Liver (tissue), 9 donors: ENCODE measurements around the gene TMEM114. TPM values are rescaled to one million over a fixed set of nuclear protein-coding genes. Genes with fewer than 3 reads are reported as not detected.
A peak's percentile ranks its signal among the peaks of the same experiment; 100 is the strongest.

Experiments used
- DNase-seq: peaks from one replicate; pipeline ENCODE4 v3.0.0-alpha.2; 2017; ENCODE audit warnings: low spot score
- H3K27ac ChIP-seq, 2 donors: one replicate each; pipeline ENCODE4 v1.7.0; 2013; ENCODE audit warnings: inconsistent platforms in 2 of 2, low read length in 2 of 2, control low read depth in 1 of 2, low read depth in 1 of 2, mild to moderate bottlenecking in 1 of 2
- H3K27me3 ChIP-seq, 4 donors: one replicate each; pipeline versions ENCODE4 v1.6.1 to v1.7.0; 2013; ENCODE audit warnings: low read length in 3 of 4, inconsistent platforms in 1 of 4, mild to moderate bottlenecking in 1 of 4, moderate library complexity in 1 of 4; ENCODE audit not compliant: control insufficient read depth in 4 of 4, insufficient read depth in 4 of 4
- H3K36me3 ChIP-seq, 4 donors: one replicate each; pipeline versions ENCODE4 v1.6.1 to v1.7.0; 2013; ENCODE audit warnings: low read length in 3 of 4, mild to moderate bottlenecking in 3 of 4, low read depth in 1 of 4, moderate library complexity in 1 of 4; ENCODE audit not compliant: control insufficient read depth in 4 of 4, insufficient read depth in 3 of 4
- H3K4me1 ChIP-seq, 4 donors: one replicate each; pipeline versions ENCODE4 v1.6.1 to v1.7.0; 2013; ENCODE audit warnings: low read length in 3 of 4, mild to moderate bottlenecking in 3 of 4, moderate library complexity in 1 of 4; ENCODE audit not compliant: control insufficient read depth in 4 of 4, insufficient read depth in 4 of 4
- H3K4me3 ChIP-seq, 3 donors: one replicate each; pipeline versions ENCODE4 v1.6.1 to v1.7.0; 2013; ENCODE audit warnings: low read length in 3 of 3, control low read depth in 1 of 3, low read depth in 1 of 3, mild to moderate bottlenecking in 1 of 3
- H3K9ac ChIP-seq, 2 donors: one replicate each; pipeline ENCODE4 v1.7.0; 2013; ENCODE audit warnings: low read length in 2 of 2, mild to moderate bottlenecking in 2 of 2, moderate library complexity in 2 of 2, control low read depth in 1 of 2, low read depth in 1 of 2
- H3K9me3 ChIP-seq, 4 donors: one replicate each; pipeline versions ENCODE4 v1.6.1 to v1.7.0; 2013; ENCODE audit warnings: low read length in 3 of 4; ENCODE audit not compliant: control insufficient read depth in 4 of 4
- ATF3 ChIP-seq: IDR thresholded peaks from 2 replicates; pipeline ENCODE4 v1.6.1; 2016; ENCODE audit warnings: antibody characterized with exemption
- CTCF ChIP-seq: fragments of 150-350 bp; IDR thresholded peaks from 2 replicates; pipeline ENCODE4 v1.5.1; 2017; ENCODE audit warnings: improper control_type of control experiment, low read depth, low read length; ENCODE audit not compliant: missing input control
- EGR1 ChIP-seq, 2 donors: IDR thresholded peaks; 2 replicates each; pipeline ENCODE4 v1.6.1; 2016 to 2018; ENCODE audit warnings: antibody characterized with exemption in 2 of 2, low read depth in 2 of 2
- FOXA1 ChIP-seq: IDR thresholded peaks from 2 replicates; pipeline ENCODE4 v1.6.1; 2016; ENCODE audit warnings: antibody characterized with exemption
- FOXA2 ChIP-seq: IDR thresholded peaks from 2 replicates; pipeline ENCODE4 v1.6.1; 2016; ENCODE audit warnings: antibody characterized with exemption
- GABPA ChIP-seq, 2 donors: IDR thresholded peaks in 1 of 2; conservative IDR thresholded peaks in 1 of 2; 2 replicates each; pipeline ENCODE4 v1.6.1; 2016; ENCODE audit warnings: antibody characterized with exemption in 2 of 2, mild to moderate bottlenecking in 1 of 2, moderate library complexity in 1 of 2
- HNF4A ChIP-seq, 2 donors: conservative IDR thresholded peaks; 2 replicates each; pipeline ENCODE4 v1.6.1; 2016; ENCODE audit warnings: antibody characterized with exemption in 2 of 2, mild to moderate bottlenecking in 2 of 2
- HNF4G ChIP-seq: IDR thresholded peaks from 2 replicates; pipeline ENCODE4 v1.6.1; 2016; ENCODE audit warnings: antibody characterized with exemption
- JUND ChIP-seq, 2 donors: IDR thresholded peaks; 2 replicates each; pipeline ENCODE4 v1.6.1; 2016; ENCODE audit warnings: antibody characterized with exemption in 2 of 2
- MAX ChIP-seq: IDR thresholded peaks from 2 replicates; pipeline ENCODE4 v1.6.1; 2016; ENCODE audit warnings: antibody characterized with exemption
- NR2F2 ChIP-seq: IDR thresholded peaks from 2 replicates; pipeline ENCODE4 v1.6.1; 2016; ENCODE audit warnings: antibody characterized with exemption
- RAD21 ChIP-seq, 2 donors: IDR thresholded peaks; 2 replicates each; pipeline ENCODE4 v1.6.1; 2016; ENCODE audit warnings: antibody characterized with exemption in 2 of 2, mild to moderate bottlenecking in 2 of 2
- REST ChIP-seq: IDR thresholded peaks from 2 replicates; pipeline ENCODE4 v1.6.1; 2016; ENCODE audit warnings: antibody characterized with exemption, mild to moderate bottlenecking
- RXRA ChIP-seq, 2 donors: IDR thresholded peaks; 2 replicates each; pipeline ENCODE4 v1.6.1; 2017 to 2018; ENCODE audit warnings: antibody characterized with exemption in 2 of 2, mild to moderate bottlenecking in 1 of 2
- SP1 ChIP-seq: IDR thresholded peaks from 2 replicates; pipeline ENCODE4 v1.6.1; 2018; ENCODE audit warnings: antibody characterized with exemption, mild to moderate bottlenecking
- TAF1 ChIP-seq: conservative IDR thresholded peaks from 2 replicates; pipeline ENCODE4 v1.6.1; 2016; ENCODE audit warnings: antibody characterized with exemption, mild to moderate bottlenecking
- YY1 ChIP-seq: IDR thresholded peaks from 2 replicates; pipeline ENCODE4 v1.6.1; 2016; ENCODE audit warnings: antibody characterized with exemption, mild to moderate bottlenecking
- ZBTB33 ChIP-seq: IDR thresholded peaks from 2 replicates; pipeline ENCODE4 v1.6.1; 2016; ENCODE audit warnings: antibody characterized with exemption
- WGBS: extraction: QIAGEN DNeasy Blood & Tissue Kit; methylation state at CpG from one replicate; pipeline ENCODE4 v1.1.7; 2013; 5-methylcytosine and 5-hydroxymethylcytosine counted together
- polyA plus RNA-seq, 2 donors: library from polyadenylated mRNA; stranded (reverse) in 1 of 2; unstranded in 1 of 2; fragments of 200-250 nt in 1 of 2; fragments of >200 nt in 1 of 2; fragmentation: Nextera tagmentation in 1 of 2; extraction: Ambion mirVana in 1 of 2; gene quantifications; one replicate each; pipeline versions ENCODE4 v1.2.1 to v1.2.3, GENCODE V29; 2013 to 2015
- total RNA-seq, 2 donors: library from RNA; depleted of rRNA; stranded (reverse); fragments of >200 nt; gene quantifications; one replicate each; pipeline ENCODE4 v1.2.3, GENCODE V29; 2014
- donor health status: healthy.
- donor health status: healthy.
- donor health status: healthy.
- donor health status: healthy.
- donor health status: healthy.

Gene TMEM114
- total and polyA plus RNA-seq, 4 donors: not detected

- TF ChIP-seq ATF3 (no peak), RAD21 (IDR thresholded peaks at IDR 0.05) (no peak)
Measured at GRCh38 chr16:8554022-8554421, 36.3 kb downstream of the TMEM114 start (continued).

- no peak overlapping the region for H3K9ac ChIP-seq
- peaks cover 4 to 42% (median 31%) of the 10 kb centered on the region in 4 donors for H3K4me1 ChIP-seq
- DNase-seq: no peak
- no peaks in the 10 kb centered on the region for H3K36me3 ChIP-seq
- H3K27me3 ChIP-seq: peaks cover 0 to 2% (median 0%) of the 10 kb centered on the region in 4 donors
- TF ChIP-seq RAD21 (IDR thresholded peaks at IDR 0.05) (peak in 1 of 2 donors; percentile 30), JUND (IDR thresholded peaks at IDR 0.05) (peak; percentile 21 to 45), RXRA (IDR thresholded peaks at IDR 0.05) (peak; percentile 44 to 69), FOXA2 (no peak), FOXA1 (no peak), NR2F2 (no peak), SP1 (peak; percentile 83), MAX (peak; percentile 23), HNF4G (peak; percentile 32), HNF4A (conservative IDR thresholded peaks at IDR 0.05) (peak; percentile 71 to 78), ZBTB33 (peak; percentile 18), YY1 (peak; percentile 63), TAF1 (no peak), CTCF (no peak), REST (no peak), ATF3 (peak; percentile 53), GABPA (IDR thresholded peaks at IDR 0.05 in 1 of 2, conservative IDR thresholded peaks at IDR 0.05 in 1 of 2) (no peak), EGR1 (IDR thresholded peaks at IDR 0.05; ENCODE audit: low read depth in 2 of 2) (no peak)
- no peak overlapping the region for H3K4me3 ChIP-seq
- whole genome bisulfite sequencing: 52% methylated on average over 11 of the region's 11 CpGs
- no peak overlapping the region for H3K27ac ChIP-seq
- H3K9me3 ChIP-seq: no peaks in the 10 kb centered on the region
Measured at GRCh38 chr16:8552487-8553221, 37.7 kb downstream of the TMEM114 start.
